A673 (cell line): ENCODE measurements around the gene FXYD3.

Source experiments
- CTCF ChIP-seq: fragments of 300-800, 200-600 bp; sonication (generic); conservative IDR thresholded peaks from 2 replicates; pipeline ENCODE4 v1.5.1; 2017; ENCODE audit warnings: low read depth, mild to moderate bottlenecking, antibody characterized with exemption, low read length, moderate library complexity, mixed read lengths
- EZH2 ChIP-seq: fragments of 200-600 bp; sonication (generic); IDR thresholded peaks from 2 replicates; pipeline ENCODE4 v1.6.1; 2017; ENCODE audit warnings: borderline replicate concordance, low read depth, mild to moderate bottlenecking, mixed read lengths, antibody characterized with exemption, low read length; ENCODE audit not compliant: poor library complexity, severe bottlenecking

- no peak for TF ChIP-seq CTCF
- TF ChIP-seq EZH2, result no peak
Measured at GRCh38 chr19:35126624-35126959, 11.0 kb downstream of the FXYD3 start.
